Activated CD8-positive, alpha-beta memory T cell treated with anti-CD3 and anti-CD28 coated beads, Interleukin-2, amount 10 ng/mL, durations not matched to agents 7 days and 5 days (primary cell): ENCODE results near the gene CD99L2. TPM values are rescaled to one million over a fixed set of nuclear protein-coding genes. Genes with fewer than 3 reads are reported as not detected.
"Not testable (repeated sequence)": the region's sequence is repeated elsewhere in the genome, so short reads cannot be mapped to it uniquely, and the experiment has no call there.

Experiments used
- ATAC-seq: fragments of 150-1000 bp; cut with Tn5 transposase; one replicate; pipeline ENCODE4 v1.10.0; 2021; ENCODE audit warnings: moderate library complexity
- CTCF ChIA-PET: fragments of 350-600 bp; sonication (Branson Sonifier 250); formaldehyde crosslinking; loops from one replicate; lab custom pipeline; 2021; ENCODE audit warnings: antibody characterized with exemption; lab: Charles Lee
- DNase-seq: peaks from one replicate; pipeline ENCODE4 v3.0.0-alpha.2; 2020
- H3K27ac Mint-ChIP-seq: one replicate; pipeline ENCODE4 v1.8.0; 2021; ENCODE audit warnings: mild to moderate bottlenecking, mixed read lengths
- H3K27me3 Mint-ChIP-seq: one replicate; pipeline ENCODE4 v1.8.0; 2021; ENCODE audit warnings: mixed read lengths
- H3K36me3 Mint-ChIP-seq: one replicate; pipeline ENCODE4 v1.8.0; 2021; ENCODE audit warnings: mild to moderate bottlenecking, mixed read lengths
- H3K4me1 Mint-ChIP-seq: one replicate; pipeline ENCODE4 v1.8.0; 2021; ENCODE audit warnings: mixed read lengths
- H3K4me3 Mint-ChIP-seq: one replicate; pipeline ENCODE4 v1.8.0; 2021; ENCODE audit warnings: mild to moderate bottlenecking, moderate library complexity, mixed read lengths
- H3K9me3 Mint-ChIP-seq: one replicate; pipeline ENCODE4 v1.8.0; 2022; ENCODE audit warnings: low read depth, mixed read lengths
- total RNA-seq, 2 experiments: library from RNA; stranded (reverse); gene quantifications; one replicate each; pipeline ENCODE4 v1.2.3, GENCODE V29; 2021

CD99L2 gene
- total RNA-seq, 2 experiments from 2014 or later: 16.8 to 21.2 TPM

DNA sequence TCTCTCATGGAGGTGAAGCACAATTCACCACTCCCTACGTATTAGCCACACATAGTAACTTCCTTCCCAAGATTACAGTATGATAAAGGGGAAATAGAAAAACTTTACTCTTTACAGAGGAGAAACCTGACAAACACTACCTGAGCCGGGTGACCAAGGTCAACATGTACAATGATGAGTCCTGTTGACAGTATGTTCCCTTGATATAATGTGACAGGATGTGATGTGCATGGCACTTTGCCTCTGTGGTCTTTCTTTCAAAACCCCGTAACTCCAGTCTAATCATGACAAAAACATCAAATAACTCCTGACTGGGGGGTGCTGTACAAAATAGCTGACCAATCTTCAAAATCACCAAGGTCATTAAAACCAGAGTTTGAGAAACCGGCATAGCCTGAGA lies 60.6 kb downstream of the CD99L2 start:
- peaks cover 6% of the 10 kb centered on the region for H3K36me3 Mint-ChIP-seq
- CTCF ChIA-PET: no interaction called here
- no peak overlapping the region for H3K27ac Mint-ChIP-seq
- no peaks in the 10 kb centered on the region for H3K27me3 Mint-ChIP-seq
- no peaks in the 10 kb centered on the region for H3K9me3 Mint-ChIP-seq
- DNase-seq: no peak
- peaks cover 6% of the 10 kb centered on the region for H3K4me1 Mint-ChIP-seq
- H3K4me3 Mint-ChIP-seq: no peak overlapping the region
- no peak for ATAC-seq

DNA sequence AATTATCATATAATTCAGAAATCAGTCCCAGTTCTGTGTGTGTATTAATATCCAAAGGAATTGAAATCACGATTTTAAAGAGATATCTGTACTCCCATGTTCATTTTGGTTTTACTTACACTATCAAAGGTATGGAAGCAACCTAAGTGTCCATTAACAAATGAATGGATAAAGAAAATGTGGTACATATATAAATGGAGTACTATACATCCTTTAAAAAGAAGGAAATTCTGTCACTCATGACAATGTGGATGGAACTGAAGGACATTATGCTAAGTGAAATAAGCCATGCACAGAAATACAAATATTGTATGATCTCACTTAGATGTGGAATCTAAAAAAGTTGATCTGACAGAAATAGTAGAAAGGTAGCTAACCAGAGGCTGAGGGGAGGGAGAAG lies 63.8 kb downstream of the CD99L2 start:
- no peak for DNase-seq
- H3K27me3 Mint-ChIP-seq: no peaks in the 10 kb centered on the region
- CTCF ChIA-PET: no interaction called here
- H3K4me3 Mint-ChIP-seq: no peak overlapping the region
- peaks cover 6% of the 10 kb centered on the region for H3K4me1 Mint-ChIP-seq
- ATAC-seq: no peak
- peak overlapping the region; percentile 12 for H3K27ac Mint-ChIP-seq
- H3K36me3 Mint-ChIP-seq: peaks cover 6% of the 10 kb centered on the region
- H3K9me3 Mint-ChIP-seq: no peaks in the 10 kb centered on the region

DNA sequence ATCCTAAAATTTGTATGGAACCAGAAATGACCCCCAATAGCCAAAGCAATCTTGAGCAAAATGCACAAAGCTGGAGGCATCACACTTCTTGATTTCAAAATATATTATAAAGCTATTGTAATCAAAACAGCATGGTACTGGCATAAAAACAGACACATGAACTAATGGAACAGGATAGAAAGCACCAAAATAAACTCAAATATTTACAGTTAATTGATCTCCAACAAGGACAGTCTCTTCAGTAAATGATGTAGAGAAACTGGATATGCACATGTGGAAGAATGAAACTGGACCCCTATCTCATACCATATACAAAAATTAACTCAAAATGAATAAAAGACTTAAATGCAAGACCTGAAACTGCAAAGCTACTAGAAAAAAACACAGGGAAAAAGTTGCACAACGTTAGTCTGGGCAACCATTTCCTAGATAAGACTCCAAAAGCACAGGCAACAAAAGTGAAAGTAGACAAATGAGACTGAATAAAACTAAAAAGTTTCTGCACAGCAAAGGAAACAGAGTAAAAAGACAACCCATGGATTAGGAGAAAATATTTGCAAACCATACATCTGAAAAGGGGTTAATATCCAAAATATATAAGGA lies 64.9 kb downstream of the CD99L2 start:
- Mint-ChIP-seq H3K4me3 (no peak overlapping the region), H3K27me3 (no peaks in the 10 kb centered on the region), H3K36me3 (peaks cover 11% of the 10 kb centered on the region), H3K9me3 (no peaks in the 10 kb centered on the region), H3K4me1 (peaks cover 6% of the 10 kb centered on the region), H3K27ac (no peak overlapping the region)
- CTCF ChIA-PET: no interaction called here
- ATAC-seq (no peak), DNase-seq (no peak)

DNA sequence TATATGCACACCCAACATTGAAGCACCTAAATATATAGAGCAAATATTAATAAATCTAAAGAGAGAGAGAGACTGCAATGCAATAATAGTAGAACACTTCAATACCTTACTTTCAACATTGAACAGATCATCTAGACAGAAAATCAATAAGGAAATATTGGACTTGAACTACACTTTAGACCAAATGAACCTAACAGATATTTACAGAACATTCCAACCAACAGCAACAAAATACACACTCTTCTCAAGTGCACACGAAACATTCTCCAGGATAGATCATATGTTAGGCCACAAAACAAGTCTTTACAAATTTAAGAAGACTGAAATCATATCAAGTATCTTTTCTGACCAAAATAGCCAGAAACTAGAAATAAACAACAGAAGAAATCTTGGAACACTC lies 66.6 kb downstream of the CD99L2 start:
- Mint-ChIP-seq H3K27me3 (no peaks in the 10 kb centered on the region), H3K4me3 (no peak overlapping the region), H3K9me3 (no peaks in the 10 kb centered on the region), H3K4me1 (peaks cover 4% of the 10 kb centered on the region), H3K36me3 (peaks cover 18% of the 10 kb centered on the region), H3K27ac (no peak overlapping the region)
- DNase-seq (no peak), ATAC-seq (no peak)
- CTCF ChIA-PET: no interaction called here

DNA sequence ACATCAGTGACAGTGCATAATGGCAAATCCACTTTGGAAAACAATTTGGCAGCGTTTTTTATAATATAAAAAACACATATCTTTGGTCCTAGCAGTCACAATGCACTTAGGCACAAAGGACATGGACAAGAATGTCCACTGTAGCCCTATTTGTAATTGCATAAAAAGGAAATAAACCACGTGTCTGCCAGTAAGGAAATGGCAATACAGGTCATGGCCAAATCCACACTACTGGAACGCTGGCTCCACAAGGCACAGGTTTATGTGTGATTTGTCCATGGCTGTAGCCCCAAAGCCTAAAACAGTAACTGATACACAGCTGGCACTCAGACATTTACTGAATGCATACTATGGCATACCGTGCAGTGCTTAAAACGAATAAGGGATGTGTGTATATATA lies 69.7 kb downstream of the CD99L2 start:
- Mint-ChIP-seq H3K4me3 (no peak overlapping the region), H3K9me3 (no peaks in the 10 kb centered on the region), H3K27me3 (no peaks in the 10 kb centered on the region), H3K4me1 (peaks cover 2% of the 10 kb centered on the region), H3K36me3 (peaks cover 22% of the 10 kb centered on the region), H3K27ac (no peak overlapping the region)
- ATAC-seq (no peak), DNase-seq (no peak)
- CTCF ChIA-PET: no interaction called here

DNA sequence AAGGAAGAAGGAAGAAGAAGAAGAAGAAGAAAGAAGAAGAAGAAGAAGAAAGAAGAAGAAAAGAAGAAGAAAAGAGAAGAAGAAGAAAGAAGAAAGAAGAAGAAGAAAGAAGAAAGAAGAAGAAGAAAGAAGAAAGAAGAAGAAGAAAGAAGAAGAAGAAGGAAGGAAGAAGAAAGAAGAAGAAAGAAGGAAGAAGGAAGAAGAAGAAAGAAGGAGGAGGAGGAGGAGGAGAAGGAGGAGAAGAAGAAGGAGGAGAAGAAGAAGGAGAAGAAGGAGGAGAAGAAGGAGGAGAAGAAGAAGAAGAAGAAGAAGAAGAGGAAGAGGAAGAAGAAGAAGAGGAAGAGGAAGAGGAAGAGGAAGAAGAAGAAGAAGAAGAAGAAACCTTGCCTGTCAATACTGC lies 74.1 kb downstream of the CD99L2 start:
- ATAC-seq, H3K27me3 Mint-ChIP-seq, H3K9me3 Mint-ChIP-seq, H3K4me3 Mint-ChIP-seq, H3K27ac Mint-ChIP-seq, H3K4me1 Mint-ChIP-seq, DNase-seq, CTCF ChIA-PET: not testable (repeated sequence)
- peaks cover 25% of the 10 kb centered on the region for H3K36me3 Mint-ChIP-seq

DNA sequence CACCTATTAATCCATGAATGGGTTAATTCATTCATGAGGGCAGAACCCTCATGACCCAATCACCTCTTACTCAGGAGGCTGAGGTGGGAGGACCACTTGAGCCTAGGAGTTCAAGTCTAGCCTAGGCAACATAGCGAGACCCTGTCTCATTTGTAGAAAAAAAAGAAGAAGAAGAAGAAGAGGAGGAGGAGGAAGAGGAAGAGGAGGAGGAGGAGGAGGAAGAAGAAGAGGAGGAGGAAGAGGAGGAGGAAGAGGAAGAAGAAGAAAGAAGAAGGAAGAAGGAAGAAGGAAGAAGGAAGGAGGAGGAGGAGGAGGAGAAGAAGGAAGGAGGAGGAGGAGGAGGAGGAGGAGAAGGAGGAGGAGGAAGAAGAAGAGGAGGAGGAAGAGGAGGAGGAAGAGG lies 74.6 kb downstream of the CD99L2 start:
- H3K4me3 Mint-ChIP-seq, H3K27me3 Mint-ChIP-seq, DNase-seq, CTCF ChIA-PET, H3K4me1 Mint-ChIP-seq, ATAC-seq, H3K9me3 Mint-ChIP-seq, H3K27ac Mint-ChIP-seq: not testable (repeated sequence)
- peaks cover 25% of the 10 kb centered on the region for H3K36me3 Mint-ChIP-seq

DNA sequence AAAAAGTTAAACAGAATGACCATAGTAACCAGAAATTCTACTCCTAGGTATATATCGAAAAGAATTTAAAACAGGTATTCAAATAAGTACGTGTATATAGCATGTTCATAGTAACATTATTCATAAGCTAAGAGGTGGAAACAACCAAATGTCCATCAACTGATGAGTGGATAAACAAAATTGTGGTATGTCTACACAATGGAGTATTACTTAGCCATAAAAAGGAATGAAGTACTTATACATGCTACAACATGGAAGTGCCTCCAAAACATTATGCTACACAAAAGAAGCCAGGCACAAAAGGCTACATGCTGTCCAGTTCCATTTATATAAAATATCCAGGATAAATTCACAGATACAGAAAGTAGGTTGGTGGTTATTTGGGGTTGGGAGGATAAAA lies 76.5 kb downstream of the CD99L2 start:
- CTCF ChIA-PET: no interaction called here

DNA sequence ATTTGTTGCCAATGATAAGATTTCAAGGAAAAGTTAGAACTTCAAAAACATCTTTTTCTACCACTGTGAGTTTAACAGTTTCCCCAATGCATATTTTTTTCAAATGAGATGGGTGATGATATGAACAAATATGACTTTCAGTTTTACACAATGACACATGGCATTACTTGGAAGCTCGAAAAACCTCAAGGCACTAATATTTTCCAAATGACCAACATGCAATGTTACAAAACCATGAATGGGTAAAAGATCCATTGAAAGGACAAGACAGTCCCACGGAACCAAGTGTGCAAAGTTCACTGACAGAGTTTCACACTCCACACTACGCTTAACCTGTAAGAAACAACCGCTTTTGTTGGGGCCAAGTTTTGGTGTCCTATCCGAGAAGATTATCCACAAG lies 84.5 kb downstream of the CD99L2 start:
- Mint-ChIP-seq H3K4me1 (peaks cover 8% of the 10 kb centered on the region), H3K4me3 (no peak overlapping the region), H3K27ac (no peak overlapping the region), H3K36me3 (peaks cover 33% of the 10 kb centered on the region), H3K27me3 (no peaks in the 10 kb centered on the region), H3K9me3 (no peaks in the 10 kb centered on the region)
- CTCF ChIA-PET: no interaction called here
- DNase-seq (no peak), ATAC-seq (no peak)

More for the DNA sequence above, 76.5 kb downstream of the CD99L2 start:
- no peak overlapping the region for H3K4me3 Mint-ChIP-seq
- no peaks in the 10 kb centered on the region for H3K27me3 Mint-ChIP-seq
- H3K9me3 Mint-ChIP-seq: no peaks in the 10 kb centered on the region
- no peak for DNase-seq
- H3K27ac Mint-ChIP-seq: no peak overlapping the region
- H3K4me1 Mint-ChIP-seq: no peaks in the 10 kb centered on the region
- no peak for ATAC-seq
- H3K36me3 Mint-ChIP-seq: peaks cover 24% of the 10 kb centered on the region

DNA sequence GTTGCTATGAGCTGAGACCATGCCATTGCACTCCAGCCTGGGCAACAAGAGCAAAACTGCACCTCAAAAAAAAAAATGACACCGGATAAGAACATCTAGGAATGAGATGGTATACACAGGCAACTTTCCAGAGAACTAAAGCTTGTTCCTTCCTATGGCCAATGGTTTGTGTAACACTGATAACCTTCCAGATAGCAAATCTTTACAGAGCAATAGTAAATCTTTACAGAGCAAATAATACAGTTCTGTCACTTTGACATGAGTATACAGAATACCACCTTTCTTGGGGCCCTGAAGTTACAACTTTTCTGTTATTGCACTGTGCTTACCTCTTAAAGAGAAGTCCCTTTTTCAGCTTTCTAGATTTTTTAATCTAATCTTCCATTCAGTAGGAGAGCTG lies 91.6 kb downstream of the CD99L2 start:
- CTCF ChIA-PET: no interaction called here
- Mint-ChIP-seq H3K4me3 (no peak overlapping the region), H3K36me3 (peaks cover 13% of the 10 kb centered on the region), H3K27ac (no peak overlapping the region), H3K4me1 (no peaks in the 10 kb centered on the region), H3K27me3 (no peaks in the 10 kb centered on the region), H3K9me3 (no peaks in the 10 kb centered on the region)
- DNase-seq (no peak), ATAC-seq (no peak)

DNA sequence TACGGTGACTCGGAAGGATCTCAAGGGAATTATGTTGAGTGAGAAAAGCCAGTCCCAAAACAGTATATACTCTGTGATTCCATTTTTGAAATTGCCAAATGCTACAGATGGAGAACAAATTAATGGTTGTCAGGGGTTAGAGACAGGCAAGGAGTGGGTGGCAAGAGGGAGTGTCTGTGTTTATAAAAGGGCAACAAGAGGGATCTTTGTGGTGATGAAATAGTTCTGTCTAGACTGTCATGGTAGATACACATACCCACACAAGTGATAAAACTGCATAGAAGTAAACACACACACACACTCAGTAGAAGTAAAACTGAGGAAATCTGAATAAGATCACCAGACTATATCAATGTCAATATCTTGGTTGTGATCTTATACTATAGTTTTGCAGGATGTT lies 92.7 kb downstream of the CD99L2 start:
- Mint-ChIP-seq H3K36me3 (peaks cover 11% of the 10 kb centered on the region), H3K27ac (no peak overlapping the region)
- DNase-seq: no peak

DNA sequence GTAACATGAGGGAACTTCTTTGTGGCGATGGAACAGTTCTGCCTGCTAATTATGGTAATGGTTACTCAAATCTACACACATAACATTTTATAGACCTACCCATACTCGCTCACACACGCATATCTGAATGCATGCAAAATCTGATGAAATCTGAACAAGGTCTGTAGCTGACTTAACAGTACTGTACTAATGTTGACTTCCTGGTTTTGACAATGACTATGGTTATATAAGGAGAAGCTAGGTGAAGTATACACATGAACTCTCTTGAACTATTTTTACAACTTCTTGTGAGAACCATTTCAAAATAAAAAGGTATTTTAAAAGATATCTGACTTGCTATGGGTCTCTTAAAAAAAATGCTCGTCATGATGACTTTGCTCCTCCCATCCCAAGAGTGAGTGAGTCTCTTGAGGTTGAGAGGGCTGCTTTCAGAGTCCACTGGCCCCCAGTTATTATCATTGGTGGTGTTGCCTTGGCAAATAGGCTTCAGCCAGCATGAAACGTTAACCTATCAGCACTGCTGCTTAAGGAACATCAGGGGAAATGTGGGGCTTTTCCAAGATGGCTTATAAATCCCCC lies 105.4 kb downstream of the CD99L2 start:
- CTCF ChIA-PET: no interaction called here
- Mint-ChIP-seq H3K36me3 (peaks cover 37% of the 10 kb centered on the region), H3K27ac (no peak overlapping the region), H3K27me3 (no peaks in the 10 kb centered on the region), H3K4me3 (no peak overlapping the region), H3K9me3 (no peaks in the 10 kb centered on the region), H3K4me1 (peaks cover 6% of the 10 kb centered on the region)
- no peak for DNase-seq
- ATAC-seq: no peak

More for the DNA sequence above, 92.7 kb downstream of the CD99L2 start:
- H3K4me1 Mint-ChIP-seq: no peaks in the 10 kb centered on the region
- ATAC-seq: no peak
- no peaks in the 10 kb centered on the region for H3K9me3 Mint-ChIP-seq
- no peaks in the 10 kb centered on the region for H3K27me3 Mint-ChIP-seq
- H3K4me3 Mint-ChIP-seq: no peak overlapping the region
- CTCF ChIA-PET: no interaction called here

DNA sequence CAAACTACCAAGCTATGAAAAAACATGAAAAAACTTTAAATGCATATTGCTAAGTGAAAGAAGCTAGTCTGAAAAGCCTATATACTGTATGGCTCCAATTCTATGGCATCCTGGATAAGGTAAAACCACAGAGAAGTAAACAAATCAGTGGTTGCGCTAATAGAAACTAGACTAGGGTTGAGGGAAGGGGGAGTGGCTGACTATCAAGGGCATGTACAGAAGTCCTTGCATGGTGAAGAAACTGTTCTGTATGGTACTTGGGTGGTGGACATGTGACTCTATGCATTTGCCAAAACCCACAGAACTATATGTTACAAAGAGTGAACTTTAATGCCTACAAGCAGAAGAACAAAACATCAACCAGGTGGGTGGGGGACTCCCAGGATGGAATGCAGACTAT lies 108.4 kb downstream of the CD99L2 start:
- ATAC-seq (no peak), DNase-seq (no peak)
- H3K4me3 Mint-ChIP-seq: no peak overlapping the region
- peaks cover 6% of the 10 kb centered on the region for H3K4me1 Mint-ChIP-seq
- peaks cover 31% of the 10 kb centered on the region for H3K36me3 Mint-ChIP-seq
- H3K27ac Mint-ChIP-seq: no peak overlapping the region
- H3K9me3 Mint-ChIP-seq: no peaks in the 10 kb centered on the region
- CTCF ChIA-PET: no interaction called here
- H3K27me3 Mint-ChIP-seq: no peaks in the 10 kb centered on the region

DNA sequence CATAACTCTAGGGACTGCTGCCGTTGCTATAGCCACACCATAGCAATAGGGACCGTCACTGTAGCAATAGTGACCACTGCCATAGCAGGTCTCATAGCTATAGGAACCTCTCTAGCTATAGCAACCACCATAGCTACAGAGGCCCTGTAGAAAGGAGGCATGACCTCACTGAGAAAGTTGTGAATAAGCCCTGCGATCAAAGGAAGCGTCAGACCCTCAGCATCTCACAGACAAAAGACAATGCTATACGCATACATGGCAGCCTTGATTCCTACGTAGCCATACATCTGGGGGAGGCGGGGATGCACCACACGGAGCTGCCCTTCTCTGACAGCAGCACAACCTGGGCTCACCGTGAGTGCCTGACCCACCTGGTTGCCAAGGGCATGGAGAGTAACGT lies 116.8 kb downstream of the CD99L2 start:
- no peak overlapping the region for H3K27ac Mint-ChIP-seq
- DNase-seq (no peak), ATAC-seq (no peak)
- H3K36me3 Mint-ChIP-seq: no peaks in the 10 kb centered on the region
- no peaks in the 10 kb centered on the region for H3K27me3 Mint-ChIP-seq
- no peaks in the 10 kb centered on the region for H3K9me3 Mint-ChIP-seq
- peaks cover 8% of the 10 kb centered on the region for H3K4me1 Mint-ChIP-seq
- CTCF ChIA-PET: interaction anchor here (0.7 kb wide), 1 partner anchor 9 kb away, joined by 3 read pairs; no protein-coding TSS in a partner anchor
- H3K4me3 Mint-ChIP-seq: no peak overlapping the region
